Astrocyte of the spinal cord (primary cell): Measurements from ENCODE around the gene PRRC2A.
A peak's percentile ranks its signal among the peaks of the same experiment; 100 is the strongest.

ENCODE experiments used
- DNase-seq: peaks from one replicate; pipeline ENCODE4 v3.0.0; 2011; ENCODE audit warnings: low read depth, low spot score
- H3K4me3 ChIP-seq: 2 replicates; pipeline ENCODE4 v1.5.1; 2011; ENCODE audit warnings: low read depth, mild to moderate bottlenecking, low read length, moderate library complexity
- in situ Hi-C: cut with HindIII; loops from 2 replicates; pipeline ENCODE4 v1.10.0; 2017; ENCODE audit warnings: low sequenced_read_pairs
- TF ChIP-seq, protein P1 (sequence below): IDR thresholded peaks from 2 replicates; pipeline ENCODE4 v1.5.1; 2012; ENCODE audit warnings: low read depth, mild to moderate bottlenecking, low read length, inconsistent platforms

PRRC2A gene

DNA sequence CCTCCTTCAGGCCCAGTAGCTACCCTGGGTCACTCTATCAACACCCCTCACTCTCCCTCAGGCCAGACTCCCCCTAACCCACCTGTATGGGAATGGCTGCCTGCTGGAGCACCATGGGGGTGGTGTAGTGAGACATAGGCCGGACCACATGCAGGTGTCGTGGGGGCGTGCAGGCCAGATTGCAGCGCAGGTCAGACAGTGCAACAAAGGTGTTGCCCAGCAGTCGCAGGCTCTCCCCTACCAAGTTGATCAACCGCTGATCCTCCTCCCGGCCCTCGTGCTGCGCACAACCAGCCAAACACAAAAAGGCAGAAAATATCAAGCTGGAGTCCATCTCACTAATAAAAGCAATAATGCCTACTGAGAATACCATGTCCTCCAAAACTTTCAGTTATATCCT lies 24.8 kb downstream of the PRRC2A start:
- no peak overlapping the region for H3K4me3 ChIP-seq
- TF ChIP-seq, protein P1, sequence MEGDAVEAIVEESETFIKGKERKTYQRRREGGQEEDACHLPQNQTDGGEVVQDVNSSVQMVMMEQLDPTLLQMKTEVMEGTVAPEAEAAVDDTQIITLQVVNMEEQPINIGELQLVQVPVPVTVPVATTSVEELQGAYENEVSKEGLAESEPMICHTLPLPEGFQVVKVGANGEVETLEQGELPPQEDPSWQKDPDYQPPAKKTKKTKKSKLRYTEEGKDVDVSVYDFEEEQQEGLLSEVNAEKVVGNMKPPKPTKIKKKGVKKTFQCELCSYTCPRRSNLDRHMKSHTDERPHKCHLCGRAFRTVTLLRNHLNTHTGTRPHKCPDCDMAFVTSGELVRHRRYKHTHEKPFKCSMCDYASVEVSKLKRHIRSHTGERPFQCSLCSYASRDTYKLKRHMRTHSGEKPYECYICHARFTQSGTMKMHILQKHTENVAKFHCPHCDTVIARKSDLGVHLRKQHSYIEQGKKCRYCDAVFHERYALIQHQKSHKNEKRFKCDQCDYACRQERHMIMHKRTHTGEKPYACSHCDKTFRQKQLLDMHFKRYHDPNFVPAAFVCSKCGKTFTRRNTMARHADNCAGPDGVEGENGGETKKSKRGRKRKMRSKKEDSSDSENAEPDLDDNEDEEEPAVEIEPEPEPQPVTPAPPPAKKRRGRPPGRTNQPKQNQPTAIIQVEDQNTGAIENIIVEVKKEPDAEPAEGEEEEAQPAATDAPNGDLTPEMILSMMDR, result no peak
- in situ Hi-C loops, result no loop called here

DNA sequence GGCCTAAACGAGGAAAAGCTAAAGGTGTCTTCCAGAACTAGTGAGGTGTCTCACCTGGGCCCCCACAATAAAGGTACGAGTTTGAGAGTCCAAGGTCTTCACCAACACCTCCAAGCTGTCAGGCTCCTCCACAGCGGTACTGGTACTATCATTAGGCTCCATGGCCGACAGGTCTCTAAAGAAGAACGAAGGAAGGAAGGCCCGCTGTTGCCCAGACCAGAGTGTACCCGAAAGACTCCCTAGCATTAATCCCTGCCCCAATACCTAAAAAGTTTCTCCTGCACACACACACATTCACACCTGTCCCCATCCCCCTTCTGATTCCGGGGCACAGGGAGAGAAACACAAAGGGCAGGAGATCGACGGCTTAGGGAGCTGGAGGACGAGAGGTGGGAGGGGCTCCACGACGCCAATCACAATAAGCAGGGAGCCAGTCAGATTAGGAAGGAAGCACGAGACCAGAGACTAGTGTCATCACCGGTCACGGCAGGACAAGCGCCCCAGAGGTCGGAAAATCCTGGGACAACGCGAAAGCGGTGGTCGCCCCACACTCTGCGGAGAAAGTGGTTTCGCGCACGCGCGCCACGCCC lies 31.2 kb downstream of the PRRC2A start:
- H3K4me3 ChIP-seq, result peak overlapping the region; percentile 93
- DNase-seq, result no peak
- TF ChIP-seq, protein P1, result no peak
- in situ Hi-C loops, result no loop called here

More for the DNA sequence above, 24.8 kb downstream of the PRRC2A start:
- DNase-seq, result no peak

DNA sequence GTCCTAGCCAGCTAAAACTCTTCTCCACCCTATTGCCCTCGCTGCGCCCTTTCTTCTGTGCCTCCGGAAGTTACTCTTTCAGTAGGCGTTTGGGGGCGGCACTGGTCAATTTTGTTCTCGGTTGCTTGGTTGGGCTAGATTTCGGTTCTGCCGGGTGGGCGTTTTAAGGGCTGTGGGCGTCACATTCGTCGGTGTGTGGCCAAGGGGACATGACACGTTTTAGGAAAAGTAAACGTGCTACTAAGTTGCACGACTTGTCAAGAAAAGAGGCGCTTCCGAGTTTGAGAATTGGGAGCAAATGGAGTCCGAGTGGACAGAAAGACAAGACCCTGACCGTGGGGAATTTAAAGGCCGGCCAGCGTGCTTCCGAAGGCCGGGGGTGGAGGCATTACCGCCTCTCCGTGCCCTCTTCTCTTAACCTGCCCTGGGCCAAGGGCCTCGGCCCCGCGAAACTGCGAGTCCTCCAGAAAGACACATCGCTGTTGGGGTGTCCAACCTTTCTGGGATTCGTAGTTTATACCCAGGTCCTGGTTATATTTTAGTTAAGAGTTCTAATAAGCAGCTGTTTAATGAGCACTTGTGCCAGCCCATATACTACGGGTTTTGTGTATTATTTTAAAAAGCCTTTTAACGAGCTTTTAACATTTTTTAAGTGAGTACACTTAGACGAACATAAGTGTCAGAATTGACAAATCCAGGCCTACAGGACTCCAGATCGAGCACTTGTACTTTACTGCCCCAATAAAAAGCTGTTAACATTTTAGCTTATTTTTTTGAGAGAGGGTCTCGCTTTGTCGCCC lies 32.6 kb downstream of the PRRC2A start:
- H3K4me3 ChIP-seq, result peak overlapping the region; percentile 93
- in situ Hi-C loops, result no loop called here
- DNase-seq, result no peak
- TF ChIP-seq, protein P1, result no peak

DNA sequence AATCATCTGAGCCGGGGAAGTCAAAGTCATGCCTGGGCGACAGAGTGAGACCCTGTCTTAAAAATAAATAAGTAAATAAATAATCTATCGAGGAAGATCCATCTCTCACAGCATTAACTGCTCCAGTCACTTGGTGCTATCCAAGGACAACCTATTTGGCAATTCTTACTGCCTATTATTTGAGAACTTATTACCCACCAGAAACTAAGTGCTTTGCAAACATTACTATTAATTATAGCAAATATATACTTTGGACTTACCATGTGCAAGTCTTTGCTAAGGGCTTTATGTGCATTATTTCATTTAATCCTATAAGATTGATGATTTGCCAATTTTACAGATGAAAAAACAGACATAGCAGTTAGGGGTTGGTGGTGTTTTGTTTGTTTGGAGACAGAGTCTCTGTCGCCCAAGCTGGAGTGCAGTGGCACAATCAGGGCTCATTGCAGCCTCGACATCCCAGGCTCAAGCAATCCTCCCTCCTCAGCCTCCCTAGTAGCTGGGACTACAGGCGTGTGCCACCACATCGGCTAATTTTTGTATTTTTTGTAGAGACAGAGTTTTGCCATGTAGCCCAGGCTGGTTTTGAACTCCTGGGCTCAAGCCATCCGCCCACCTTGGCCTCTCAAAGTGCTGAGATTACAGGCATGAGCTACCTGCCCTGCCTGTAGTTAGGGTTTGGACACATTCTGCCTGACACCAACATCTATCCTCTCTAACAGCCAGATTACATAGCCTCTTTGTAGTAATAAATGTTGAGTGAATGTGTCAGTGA lies 34.2 kb downstream of the PRRC2A start:
- in situ Hi-C loops, result no loop called here
- TF ChIP-seq, protein P1, result no peak
- H3K4me3 ChIP-seq, result no peak overlapping the region
- no peak for DNase-seq

DNA sequence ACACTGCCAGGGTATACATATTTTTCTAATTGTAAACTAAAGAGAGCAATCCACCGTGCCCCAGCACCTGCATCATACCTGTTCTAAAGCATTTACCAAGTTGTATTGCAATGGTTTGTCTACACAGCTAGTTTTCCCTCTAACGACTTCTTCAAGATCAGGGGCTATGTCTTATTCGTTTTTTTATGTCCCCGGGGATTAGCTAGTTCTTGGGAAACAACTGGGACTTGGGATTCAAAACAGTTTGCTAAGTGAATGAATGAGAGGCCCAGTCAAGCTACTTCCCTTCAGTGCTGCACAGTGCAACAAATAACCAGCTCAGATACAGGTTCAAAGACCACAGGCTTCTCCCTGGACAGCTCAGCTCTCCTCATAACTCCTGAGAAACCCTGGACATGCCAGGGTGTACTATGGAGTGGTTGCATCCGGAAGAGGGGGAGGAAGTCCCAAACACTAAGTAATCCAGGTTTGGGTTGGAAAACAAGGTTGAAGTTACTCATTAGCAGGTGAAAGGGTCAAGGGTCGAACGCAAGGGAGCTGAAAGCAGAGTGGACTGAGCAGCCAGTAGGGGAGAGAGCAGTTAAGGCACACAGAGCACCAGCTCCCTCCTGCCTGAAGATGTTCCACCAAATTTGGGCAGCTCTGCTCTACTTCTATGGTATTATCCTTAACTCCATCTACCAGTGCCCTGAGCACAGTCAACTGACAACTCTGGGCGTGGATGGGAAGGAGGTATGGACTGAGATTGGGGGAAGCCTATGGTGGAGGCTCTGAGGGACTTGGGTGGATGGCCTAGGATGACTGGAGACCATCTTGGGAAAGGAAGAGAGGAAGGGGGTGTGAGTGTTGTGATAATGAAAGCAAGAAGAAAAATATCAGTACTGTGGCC lies 35.1 kb downstream of the PRRC2A start, which contains the start of gene APOM:
TSS of gene APOM (plus strand) at position 546 of the 889 bp plus-strand sequence. CDS start at position 619, 73 bp downstream.
- no peak within 1 kb of the TSS for H3K4me3 ChIP-seq
- TF ChIP-seq, protein P1, result no peak
- in situ Hi-C loops, result no loop called here
- DNase-seq, result no peak
